GM18505 (cell line): Measurements from ENCODE around the gene XIST.

Experiments used
- ATAC-seq: cut with Tn5 transposase; IDR thresholded peaks from one replicate; pipeline ENCODE4 v1.9.1; 2021; ENCODE audit not compliant: unreplicated experiment
- POLR2A ChIP-seq: IDR thresholded peaks from 4 replicates; pipeline ENCODE4 v1.6.1; 2011; ENCODE audit warnings: borderline replicate concordance; ENCODE audit not compliant: insufficient read depth, insufficient read length; ENCODE audit errors: extremely low read depth

Gene XIST

DNA sequence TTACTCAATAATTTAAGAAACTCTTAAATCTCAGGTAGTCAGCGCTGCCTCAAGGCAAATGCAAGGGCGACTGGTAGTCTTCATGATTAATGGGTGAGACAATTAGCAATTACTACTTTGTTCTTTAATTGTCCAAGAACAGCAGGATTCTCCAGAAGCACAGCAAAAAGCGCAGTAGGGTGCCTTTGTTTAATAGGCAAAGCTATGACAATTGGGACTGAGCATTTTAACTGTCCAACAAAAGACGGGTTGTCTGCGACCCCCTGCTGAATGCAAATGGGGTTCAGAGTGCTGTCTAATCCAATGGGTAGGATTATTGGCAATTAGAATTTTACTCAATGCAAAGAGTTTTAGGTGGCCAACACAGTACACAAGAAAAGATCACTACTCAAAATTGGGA is 3.4 kb downstream of the XIST start:
- no peak for TF ChIP-seq POLR2A
- no peak for ATAC-seq

- ATAC-seq, result no peak
- no peak for TF ChIP-seq POLR2A
Observed at GRCh38 chrX:73847991-73848390, 4.5 kb downstream of the XIST start.

DNA sequence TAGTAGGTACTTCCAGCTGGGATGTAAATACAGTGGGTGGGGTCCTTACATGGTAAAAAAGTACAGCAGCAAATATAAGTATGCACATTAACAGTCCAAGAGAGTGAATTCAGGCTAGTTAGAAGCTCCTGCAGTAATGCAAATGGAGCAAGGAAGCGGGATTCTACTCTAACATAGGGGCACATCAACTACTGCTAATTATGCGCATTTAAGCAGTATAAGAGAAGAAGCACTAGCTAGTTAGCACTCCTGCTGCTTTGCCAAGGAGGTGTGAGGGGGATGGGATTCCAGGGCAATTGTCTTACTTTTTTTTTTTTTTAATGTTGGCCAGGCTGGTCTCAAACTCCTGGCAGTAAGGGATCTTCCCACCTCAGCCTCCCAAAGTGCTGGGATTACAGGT is 5.4 kb downstream of the XIST start:
- TF ChIP-seq POLR2A, result no peak
- ATAC-seq, result no peak

GRCh38 chrX:73842541-73843234 is 9.8 kb downstream of the XIST start:
- ATAC-seq, result no peak

DNA sequence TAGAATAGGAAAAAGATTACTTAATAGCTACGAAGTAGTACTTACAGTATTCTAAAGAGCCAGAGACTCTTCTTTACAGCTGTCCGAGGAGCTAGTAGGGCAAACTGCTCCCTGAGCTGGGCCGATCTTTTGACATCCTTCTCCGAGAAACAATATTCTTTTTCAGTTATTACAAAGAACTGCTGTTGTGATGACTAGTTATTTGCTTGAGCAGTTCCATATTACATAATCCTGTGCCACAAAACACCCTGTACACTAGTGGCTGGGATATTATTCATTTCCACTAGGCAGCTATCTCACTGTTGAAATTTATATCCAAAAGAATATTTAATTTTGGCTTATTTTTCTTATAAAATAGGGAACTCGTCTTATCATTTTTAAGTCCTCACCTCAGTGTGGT is 11.2 kb downstream of the XIST start:
- no peak for TF ChIP-seq POLR2A
- no peak for ATAC-seq

More at GRCh38 chrX:73842541-73843234, 9.8 kb downstream of the XIST start:
- TF ChIP-seq POLR2A, result no peak

- no peak for ATAC-seq
- no peak for TF ChIP-seq POLR2A
Observed at GRCh38 chrX:73840120-73840924, 12.2 kb downstream of the XIST start.

DNA sequence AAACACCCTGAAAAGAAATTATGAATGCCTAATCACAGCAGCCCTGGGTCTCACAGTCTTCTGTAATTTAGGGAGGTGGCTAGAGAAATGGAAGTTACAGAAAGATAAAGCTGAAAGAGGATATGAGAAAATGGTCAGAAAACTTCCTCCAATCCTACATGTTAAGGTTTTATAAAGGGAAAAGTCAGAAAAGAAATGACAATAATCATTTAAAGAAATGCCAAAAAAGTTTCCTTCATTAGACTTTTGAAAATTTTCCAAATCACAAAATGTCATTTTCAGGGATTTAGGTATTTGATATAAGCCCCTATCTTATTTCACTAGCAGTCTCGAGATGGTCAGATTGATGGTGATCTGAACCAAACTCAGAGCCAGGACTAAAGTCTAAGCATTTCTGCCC is 13.4 kb downstream of the XIST start:
- TF ChIP-seq POLR2A, result no peak
- no peak for ATAC-seq

- no peak for TF ChIP-seq POLR2A
- ATAC-seq, result no peak
Observed at GRCh38 chrX:73838123-73838522, 14.4 kb downstream of the XIST start.

GRCh38 chrX:73836956-73837477 is 15.5 kb downstream of the XIST start:
- no peak for TF ChIP-seq POLR2A
- ATAC-seq, result no peak

DNA sequence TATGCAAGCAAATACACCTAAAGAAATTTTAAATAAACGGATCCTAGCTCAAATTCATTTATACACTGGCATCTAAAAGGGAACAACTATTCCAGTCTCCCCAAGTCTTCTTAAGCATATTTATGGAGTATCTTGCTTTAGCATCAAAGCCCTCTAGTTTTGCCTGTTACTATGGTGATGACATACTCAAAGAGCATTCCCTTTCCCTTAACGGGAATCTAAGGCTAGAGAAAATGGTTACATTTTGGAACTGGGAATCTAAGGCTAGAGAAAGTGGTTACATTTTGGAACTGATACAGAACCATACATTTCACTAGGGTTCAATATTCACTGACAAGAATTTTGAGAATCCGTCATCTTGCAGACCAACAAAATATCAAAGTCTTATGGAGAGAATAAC is 18.3 kb downstream of the XIST start:
- no peak for TF ChIP-seq POLR2A
- ATAC-seq, result no peak

GRCh38 chrX:73832319-73832718 is 20.2 kb downstream of the XIST start:
- no peak for ATAC-seq

GRCh38 chrX:73831500-73831899 is 21.0 kb downstream of the XIST start:
- ATAC-seq, result no peak
- no peak for TF ChIP-seq POLR2A

More at GRCh38 chrX:73832319-73832718, 20.2 kb downstream of the XIST start:
- TF ChIP-seq POLR2A, result no peak

GRCh38 chrX:73830489-73831414 is 21.8 kb downstream of the XIST start:
- no peak for ATAC-seq
- TF ChIP-seq POLR2A, result no peak

GRCh38 chrX:73829890-73830466 is 22.5 kb downstream of the XIST start:
- no peak for TF ChIP-seq POLR2A
- no peak for ATAC-seq
